Upper lobe of right lung (tissue), 1 donor: ENCODE measurements around the gene TMEM176B. TPM values are rescaled to one million over a fixed set of nuclear protein-coding genes. Genes with fewer than 3 reads are reported as not detected.

Experiments used
- ATAC-seq: fragments of 200-7000 bp; cut with Tn5 transposase; one replicate; pipeline ENCODE4 v1.9.1; 2020; ENCODE audit warnings: mild to moderate bottlenecking, moderate library complexity
- DNase-seq: peaks from one replicate; pipeline ENCODE4 v3.0.0-alpha.2; 2020
- H3K27ac ChIP-seq: fragments of 200-600 bp; one replicate; pipeline ENCODE4 v1.8.0; 2022
- H3K27me3 ChIP-seq: fragments of 200-600 bp; one replicate; pipeline ENCODE4 v1.8.0; 2022; ENCODE audit warnings: mild to moderate bottlenecking
- H3K36me3 ChIP-seq: fragments of 200-600 bp; one replicate; pipeline ENCODE4 v1.8.0; 2022
- H3K4me1 ChIP-seq: fragments of 200-600 bp; one replicate; pipeline ENCODE4 v1.8.0; 2022
- H3K4me3 ChIP-seq: fragments of 200-600 bp; one replicate; pipeline ENCODE4 v1.8.0; 2022; ENCODE audit warnings: mild to moderate bottlenecking
- H3K9me3 ChIP-seq: fragments of 200-600 bp; one replicate; pipeline ENCODE4 v1.8.0; 2022
- intact Hi-C: fragments of 100-400 bp; cut with DNase I; formaldehyde crosslinking; loops from one replicate; pipeline ENCODE4 v1.11.0; 2022
- total RNA-seq: library from RNA; stranded (reverse); fragmentation: NEBNext Ultra II Directional; extraction: Animal tissue kit (Norgen Biotek cat#: 25700); gene quantifications from one replicate; pipeline ENCODE4 v1.2.1, GENCODE V29; 2021
- TF ChIP-seq, protein P1 (sequence below): fragments of 200-600 bp; IDR thresholded peaks from one replicate; pipeline ENCODE4 v1.8.0; 2022; ENCODE audit warnings: antibody characterized with exemption
- donor health status: DM: no; HTN: yes; CAD: no; lungs with severe emphysema.

The TMEM176B gene
- total RNA-seq, 1 donor from 2014 or later, result 68.2 TPM

- Histone ChIP-seq H3K27me3 (no peaks in the 10 kb centered on the region), H3K4me1 (no peaks in the 10 kb centered on the region), H3K36me3 (no peaks in the 10 kb centered on the region), H3K9me3 (no peaks in the 10 kb centered on the region), H3K4me3 (no peak overlapping the region), H3K27ac (no peak overlapping the region)
- TF ChIP-seq, protein P1, sequence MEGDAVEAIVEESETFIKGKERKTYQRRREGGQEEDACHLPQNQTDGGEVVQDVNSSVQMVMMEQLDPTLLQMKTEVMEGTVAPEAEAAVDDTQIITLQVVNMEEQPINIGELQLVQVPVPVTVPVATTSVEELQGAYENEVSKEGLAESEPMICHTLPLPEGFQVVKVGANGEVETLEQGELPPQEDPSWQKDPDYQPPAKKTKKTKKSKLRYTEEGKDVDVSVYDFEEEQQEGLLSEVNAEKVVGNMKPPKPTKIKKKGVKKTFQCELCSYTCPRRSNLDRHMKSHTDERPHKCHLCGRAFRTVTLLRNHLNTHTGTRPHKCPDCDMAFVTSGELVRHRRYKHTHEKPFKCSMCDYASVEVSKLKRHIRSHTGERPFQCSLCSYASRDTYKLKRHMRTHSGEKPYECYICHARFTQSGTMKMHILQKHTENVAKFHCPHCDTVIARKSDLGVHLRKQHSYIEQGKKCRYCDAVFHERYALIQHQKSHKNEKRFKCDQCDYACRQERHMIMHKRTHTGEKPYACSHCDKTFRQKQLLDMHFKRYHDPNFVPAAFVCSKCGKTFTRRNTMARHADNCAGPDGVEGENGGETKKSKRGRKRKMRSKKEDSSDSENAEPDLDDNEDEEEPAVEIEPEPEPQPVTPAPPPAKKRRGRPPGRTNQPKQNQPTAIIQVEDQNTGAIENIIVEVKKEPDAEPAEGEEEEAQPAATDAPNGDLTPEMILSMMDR, result no peak
- intact Hi-C loops, result no loop called here
- ATAC-seq, result no peak
- DNase-seq, result no peak
Measured at GRCh38 chr7:150835702-150836280, 35.6 kb upstream of the TMEM176B start.

DNA sequence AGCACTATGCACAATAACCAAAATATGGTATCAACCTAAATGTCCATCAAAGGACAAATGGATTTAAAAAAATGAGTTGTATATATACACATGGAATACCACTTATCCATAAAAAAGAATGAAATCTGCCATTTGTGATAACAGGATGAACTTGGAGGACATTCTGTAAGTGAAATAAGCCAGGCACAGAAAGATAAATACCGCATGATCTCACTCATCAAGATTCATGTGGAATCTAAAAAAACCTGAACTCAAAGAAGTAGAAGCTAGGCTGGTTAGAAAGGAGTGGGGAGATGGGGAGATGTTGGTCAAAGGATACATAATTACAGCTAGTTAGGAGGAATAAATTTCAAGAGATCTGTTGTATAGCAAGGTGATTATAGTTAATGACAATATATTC lies 34.9 kb upstream of the TMEM176B start:
- Histone ChIP-seq H3K27ac (no peak overlapping the region), H3K4me3 (no peak overlapping the region), H3K4me1 (no peaks in the 10 kb centered on the region), H3K9me3 (no peaks in the 10 kb centered on the region), H3K36me3 (no peaks in the 10 kb centered on the region), H3K27me3 (no peaks in the 10 kb centered on the region)
- ATAC-seq (no peak), DNase-seq (no peak)
- TF ChIP-seq, protein P1, result no peak
- intact Hi-C loops, result no loop called here

DNA sequence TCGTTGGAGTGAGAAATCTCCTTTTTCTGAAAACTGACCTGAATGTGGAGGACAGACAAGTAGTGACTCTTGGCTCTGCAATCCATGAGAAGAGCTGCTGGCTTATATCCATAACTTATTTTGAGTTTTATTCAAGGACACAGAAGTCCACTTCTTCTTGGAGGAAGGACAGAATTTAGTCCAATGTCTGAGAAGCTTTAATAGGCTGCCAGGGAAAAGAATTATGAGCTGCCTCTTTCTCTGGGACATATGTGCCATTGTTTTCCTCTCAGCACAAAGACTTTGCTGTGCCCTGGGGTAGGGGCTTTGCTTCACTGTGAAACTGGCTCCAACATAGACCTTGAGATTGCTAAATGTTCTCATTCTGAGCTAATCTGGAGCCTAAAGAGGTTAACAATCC lies 31.7 kb upstream of the TMEM176B start:
- ATAC-seq (no peak), DNase-seq (no peak)
- Histone ChIP-seq H3K27me3 (no peaks in the 10 kb centered on the region), H3K36me3 (no peaks in the 10 kb centered on the region), H3K9me3 (no peaks in the 10 kb centered on the region), H3K27ac (no peak overlapping the region), H3K4me1 (no peaks in the 10 kb centered on the region), H3K4me3 (no peak overlapping the region)
- intact Hi-C loops, result no loop called here
- TF ChIP-seq, protein P1, result no peak

- H3K4me3 ChIP-seq, result no peak overlapping the region
- H3K9me3 ChIP-seq, result no peaks in the 10 kb centered on the region
- ATAC-seq, result no peak
- no peaks in the 10 kb centered on the region for H3K4me1 ChIP-seq
- TF ChIP-seq, protein P1, result no peak
- H3K27me3 ChIP-seq, result no peaks in the 10 kb centered on the region
- H3K36me3 ChIP-seq, result no peaks in the 10 kb centered on the region
- no peak for DNase-seq
- intact Hi-C loops, result no loop called here
- H3K27ac ChIP-seq, result no peak overlapping the region
Measured at GRCh38 chr7:150830937-150831336, 30.8 kb upstream of the TMEM176B start.

DNA sequence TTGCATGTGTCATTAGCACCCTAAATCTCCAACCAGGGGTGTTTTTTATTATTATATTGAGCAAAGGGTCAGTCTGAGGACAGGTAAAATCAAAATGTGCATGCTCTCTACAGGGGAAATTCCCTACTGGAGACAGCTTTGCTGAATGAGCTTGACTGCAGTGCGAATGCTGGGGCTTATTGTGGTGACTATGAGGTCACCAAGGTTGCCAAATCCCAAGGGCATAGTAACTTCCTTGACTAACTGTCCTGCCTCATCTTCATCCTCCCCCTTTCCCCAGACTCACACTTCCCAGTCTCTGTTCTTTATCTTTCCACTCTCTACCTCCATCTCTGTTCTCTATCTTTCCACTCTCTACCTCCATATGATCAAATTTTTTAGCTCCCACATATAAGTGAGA lies 29.3 kb upstream of the TMEM176B start:
- DNase-seq, result no peak

More for the DNA sequence above, 29.3 kb upstream of the TMEM176B start:
- no peak overlapping the region for H3K27ac ChIP-seq
- H3K27me3 ChIP-seq, result no peaks in the 10 kb centered on the region
- TF ChIP-seq, protein P1, result no peak
- no peaks in the 10 kb centered on the region for H3K4me1 ChIP-seq
- no peak overlapping the region for H3K4me3 ChIP-seq
- H3K36me3 ChIP-seq, result no peaks in the 10 kb centered on the region
- peak; percentile 26 for ATAC-seq
- H3K9me3 ChIP-seq, result no peaks in the 10 kb centered on the region
- intact Hi-C loops, result no loop called here
